Subcutaneous adipose tissue (tissue), 4 donors: ENCODE measurements around the gene ZMPSTE24. TPM values are rescaled to one million over a fixed set of nuclear protein-coding genes. Genes with fewer than 3 reads are reported as not detected.

ENCODE experiments used
- CTCF ChIP-seq: fragments of 450-650 bp; IDR thresholded peaks from one replicate; pipeline ENCODE4 v1.5.1; 2016; ENCODE audit warnings: low read depth, mild to moderate bottlenecking, control low read depth, antibody characterized with exemption, moderate library complexity
- total RNA-seq, 4 donors: library from RNA; depleted of rRNA; stranded (reverse); fragments of >200 nt; gene quantifications; one replicate each; pipeline ENCODE4 v1.1.0, GENCODE V29; 2016

Gene ZMPSTE24
- total RNA-seq, 4 donors from 2014 or later: 23.5 to 66.7 (median 38.0) TPM

- no peak for TF ChIP-seq CTCF
Measured at GRCh38 chr1:40300249-40300567, 42.2 kb downstream of the ZMPSTE24 start.

GRCh38 chr1:40300651-40301050 lies 42.6 kb downstream of the ZMPSTE24 start:
- TF ChIP-seq CTCF: no peak

- no peak for TF ChIP-seq CTCF
Measured at GRCh38 chr1:40301066-40301465, 43.0 kb downstream of the ZMPSTE24 start.

GRCh38 chr1:40301541-40302299 lies 43.7 kb downstream of the ZMPSTE24 start:
- TF ChIP-seq CTCF: no peak

GRCh38 chr1:40302475-40302874 lies 44.4 kb downstream of the ZMPSTE24 start:
- no peak for TF ChIP-seq CTCF

- TF ChIP-seq CTCF: no peak
Measured at GRCh38 chr1:40303051-40303771, 45.2 kb downstream of the ZMPSTE24 start.

- no peak for TF ChIP-seq CTCF
Measured at GRCh38 chr1:40303790-40304189, 45.8 kb downstream of the ZMPSTE24 start.
